ENCODE measurements around the gene ARL4D. TPM values are rescaled to one million over a fixed set of nuclear protein-coding genes. Genes with fewer than 3 reads are reported as not detected.
"Not testable (repeated sequence)": the region's sequence is repeated elsewhere in the genome, so short reads cannot be mapped to it uniquely, and the experiment has no call there.

ARL4D gene
- total RNA-seq, 2 donors from 2014 or later = 4.8 to 17.2 TPM

DNA sequence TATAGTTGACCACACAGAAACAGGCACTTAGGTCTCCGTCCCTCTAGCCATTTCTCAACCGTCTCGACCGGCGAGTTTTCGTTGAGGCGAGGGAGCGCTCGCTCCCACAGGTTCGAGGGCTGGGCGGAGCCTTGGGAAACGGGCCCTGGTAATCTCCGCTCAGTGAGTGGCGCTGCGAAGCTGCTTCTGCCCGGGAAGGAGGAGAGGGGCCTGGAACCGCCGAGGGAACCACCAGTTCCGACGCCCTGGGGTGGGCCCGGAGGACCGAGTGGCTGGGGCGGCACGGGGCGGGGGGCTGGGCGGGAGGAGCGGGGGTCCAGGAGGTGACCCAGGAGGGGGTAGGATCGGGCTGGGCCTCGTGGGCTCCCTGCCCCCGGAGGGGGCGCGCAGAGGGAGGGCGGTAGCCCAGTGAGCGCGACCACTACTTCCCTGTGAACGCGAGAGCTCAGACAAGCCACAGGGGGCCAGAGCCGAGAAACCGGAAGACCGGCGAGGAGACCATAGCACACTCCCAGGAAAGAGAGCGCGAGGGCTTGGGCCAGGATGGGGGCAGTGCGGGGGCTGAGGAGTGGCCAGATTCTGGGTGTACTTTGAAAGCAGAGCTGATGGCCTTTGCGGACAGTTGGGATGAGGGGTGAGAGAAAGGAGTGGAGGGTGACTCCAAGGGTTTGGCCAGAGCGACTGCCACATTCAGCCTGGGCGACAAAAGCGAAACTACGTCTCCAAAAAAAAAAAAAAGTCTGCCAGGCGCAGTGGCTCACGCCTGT, 29.9 kb upstream of the ARL4D start:
- H3K4me3 ChIP-seq = peak overlapping the region; percentile 44 to 52
- no peaks in the 10 kb centered on the region for H3K36me3 ChIP-seq
- peak; percentile 76 for DNase-seq (ENCODE audit: low spot score)
- H3K4me1 ChIP-seq (replicated peaks) = no peaks in the 10 kb centered on the region
- 2% methylated on average over 34 of the region's 51 CpGs for WGBS
- intact Hi-C loops (cut with DNase I) = loop anchor here (1.0 kb wide), 1 partner anchor 19 kb away; no protein-coding TSS in a partner anchor
- peak; percentile 39 for TF ChIP-seq POLR2AphosphoS5 (IDR thresholded peaks at IDR 0.05)
- TF ChIP-seq, protein P1, sequence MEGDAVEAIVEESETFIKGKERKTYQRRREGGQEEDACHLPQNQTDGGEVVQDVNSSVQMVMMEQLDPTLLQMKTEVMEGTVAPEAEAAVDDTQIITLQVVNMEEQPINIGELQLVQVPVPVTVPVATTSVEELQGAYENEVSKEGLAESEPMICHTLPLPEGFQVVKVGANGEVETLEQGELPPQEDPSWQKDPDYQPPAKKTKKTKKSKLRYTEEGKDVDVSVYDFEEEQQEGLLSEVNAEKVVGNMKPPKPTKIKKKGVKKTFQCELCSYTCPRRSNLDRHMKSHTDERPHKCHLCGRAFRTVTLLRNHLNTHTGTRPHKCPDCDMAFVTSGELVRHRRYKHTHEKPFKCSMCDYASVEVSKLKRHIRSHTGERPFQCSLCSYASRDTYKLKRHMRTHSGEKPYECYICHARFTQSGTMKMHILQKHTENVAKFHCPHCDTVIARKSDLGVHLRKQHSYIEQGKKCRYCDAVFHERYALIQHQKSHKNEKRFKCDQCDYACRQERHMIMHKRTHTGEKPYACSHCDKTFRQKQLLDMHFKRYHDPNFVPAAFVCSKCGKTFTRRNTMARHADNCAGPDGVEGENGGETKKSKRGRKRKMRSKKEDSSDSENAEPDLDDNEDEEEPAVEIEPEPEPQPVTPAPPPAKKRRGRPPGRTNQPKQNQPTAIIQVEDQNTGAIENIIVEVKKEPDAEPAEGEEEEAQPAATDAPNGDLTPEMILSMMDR (IDR thresholded peaks at IDR 0.05) = no peak
- peak; percentile 45 for TF ChIP-seq POLR2A (IDR thresholded peaks at IDR 0.05)
- peak overlapping the region; percentile 100 for H3K27ac ChIP-seq
- no peaks in the 10 kb centered on the region for H3K9me3 ChIP-seq
- no peaks in the 10 kb centered on the region for H3K27me3 ChIP-seq (replicated peaks; ENCODE audit: insufficient read depth)

DNA sequence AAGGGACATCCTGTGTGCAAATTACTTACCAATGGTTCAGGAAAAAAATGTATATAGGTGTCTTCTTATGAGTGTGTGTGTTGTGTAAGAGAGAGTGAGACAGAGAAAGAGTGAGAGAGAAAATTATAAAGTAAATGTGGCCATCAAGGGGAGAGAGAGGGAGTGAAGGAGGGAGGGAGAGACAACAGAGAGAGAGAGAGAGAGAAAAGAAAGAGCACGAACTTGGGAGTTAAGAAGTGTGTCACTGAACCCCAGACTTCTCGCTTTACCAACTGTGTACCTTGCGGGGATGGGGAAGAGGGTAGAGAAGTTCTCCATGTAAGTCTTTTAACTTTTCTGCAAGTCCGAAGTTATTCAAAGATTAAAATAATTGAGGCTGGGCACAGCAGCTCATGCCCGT, 28.8 kb upstream of the ARL4D start:
- 88% methylated on average over 5 of the region's 5 CpGs for WGBS
- no peaks in the 10 kb centered on the region for H3K27me3 ChIP-seq (replicated peaks; ENCODE audit: insufficient read depth)
- no peaks in the 10 kb centered on the region for H3K4me1 ChIP-seq (replicated peaks)
- no peak for DNase-seq (ENCODE audit: low spot score)
- H3K4me3 ChIP-seq = no peak overlapping the region
- peak overlapping the region; percentile 100 for H3K27ac ChIP-seq
- intact Hi-C loops (cut with DNase I) = no loop called here
- TF ChIP-seq POLR2A (IDR thresholded peaks at IDR 0.05) (no peak), POLR2AphosphoS5 (IDR thresholded peaks at IDR 0.05) (no peak)
- TF ChIP-seq, protein P1 (IDR thresholded peaks at IDR 0.05) = no peak
- H3K36me3 ChIP-seq = no peaks in the 10 kb centered on the region
- no peaks in the 10 kb centered on the region for H3K9me3 ChIP-seq

DNA sequence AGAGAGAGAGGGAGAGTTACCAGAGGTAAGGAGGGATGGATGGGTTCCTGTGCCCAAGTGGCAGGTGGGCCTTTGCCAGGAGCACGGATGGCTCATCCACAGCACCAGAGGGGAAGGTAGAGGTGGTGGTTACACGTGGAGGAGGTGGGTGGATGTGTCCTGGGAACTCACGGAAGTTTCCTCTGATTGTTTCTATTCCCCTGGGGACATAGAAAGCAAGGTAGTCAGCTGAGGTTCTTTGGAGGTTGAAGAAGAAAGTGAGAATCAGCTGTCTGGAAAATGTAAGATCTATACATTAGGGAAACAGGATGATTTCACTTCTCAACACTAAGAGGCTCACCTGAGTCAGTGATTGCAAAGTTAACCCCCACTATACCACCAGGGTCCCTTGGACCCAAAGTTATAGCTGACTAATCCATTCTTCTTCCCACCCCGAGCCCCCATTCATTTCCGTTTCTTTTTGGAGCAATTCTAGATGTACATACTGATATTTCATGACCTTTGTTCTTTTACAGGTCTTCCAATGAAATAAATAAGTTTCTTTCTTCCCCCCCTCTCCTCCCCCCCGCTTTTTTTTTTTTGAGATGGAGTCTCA, 27.5 kb upstream of the ARL4D start:
- 51% methylated on average over 6 of the region's 6 CpGs for WGBS

DNA sequence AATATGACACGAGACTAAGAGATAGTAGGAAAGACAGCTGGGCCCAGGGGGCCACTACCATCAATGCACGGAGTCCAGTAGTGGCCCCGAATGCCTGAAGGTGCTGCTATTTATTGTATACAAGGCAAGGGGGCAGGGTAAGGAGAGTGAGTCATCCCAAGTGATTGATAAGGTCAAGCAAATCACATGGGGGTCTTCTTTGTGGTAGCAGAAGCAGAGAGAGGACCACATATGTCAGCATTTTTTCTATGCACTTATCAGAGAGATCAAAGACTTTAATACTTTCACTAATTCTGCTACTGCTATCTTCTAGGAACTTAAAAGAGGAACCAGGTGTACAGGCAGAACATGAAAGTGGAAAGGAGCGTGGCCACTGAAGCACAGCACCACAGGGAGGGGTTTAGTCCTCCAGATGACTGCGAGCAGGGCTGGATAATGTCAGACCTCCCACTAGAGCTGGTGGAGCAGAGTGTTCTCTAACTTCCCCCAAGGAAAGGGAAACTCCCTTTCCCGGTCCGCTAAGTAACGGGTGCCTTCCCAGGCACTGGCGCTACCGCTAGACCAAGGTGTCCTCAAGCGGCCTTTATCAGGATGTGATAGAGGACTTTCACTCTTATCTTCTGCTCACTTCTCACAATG, 26.4 kb upstream of the ARL4D start:
- H3K27ac ChIP-seq = no peak overlapping the region
- no peaks in the 10 kb centered on the region for H3K36me3 ChIP-seq
- no peak for DNase-seq (ENCODE audit: low spot score)
- 73% methylated on average over 11 of the region's 11 CpGs for WGBS
- TF ChIP-seq POLR2AphosphoS5 (IDR thresholded peaks at IDR 0.05) (no peak), POLR2A (IDR thresholded peaks at IDR 0.05) (no peak)
- TF ChIP-seq, protein P1 (IDR thresholded peaks at IDR 0.05) = no peak
- no peak overlapping the region for H3K4me3 ChIP-seq
- intact Hi-C loops (cut with DNase I) = no loop called here
- H3K27me3 ChIP-seq (replicated peaks; ENCODE audit: insufficient read depth) = no peaks in the 10 kb centered on the region
- H3K4me1 ChIP-seq (replicated peaks) = no peaks in the 10 kb centered on the region
- H3K9me3 ChIP-seq = no peaks in the 10 kb centered on the region

More for the DNA sequence above, 27.5 kb upstream of the ARL4D start:
- H3K9me3 ChIP-seq = no peaks in the 10 kb centered on the region
- H3K4me3 ChIP-seq = no peak overlapping the region
- H3K27me3 ChIP-seq (replicated peaks; ENCODE audit: insufficient read depth) = no peaks in the 10 kb centered on the region
- H3K36me3 ChIP-seq = no peaks in the 10 kb centered on the region
- DNase-seq (ENCODE audit: low spot score) = no peak
- intact Hi-C loops (cut with DNase I) = no loop called here
- no peak overlapping the region for H3K27ac ChIP-seq
- TF ChIP-seq POLR2A (IDR thresholded peaks at IDR 0.05) = no peak
- H3K4me1 ChIP-seq (replicated peaks) = no peaks in the 10 kb centered on the region

DNA sequence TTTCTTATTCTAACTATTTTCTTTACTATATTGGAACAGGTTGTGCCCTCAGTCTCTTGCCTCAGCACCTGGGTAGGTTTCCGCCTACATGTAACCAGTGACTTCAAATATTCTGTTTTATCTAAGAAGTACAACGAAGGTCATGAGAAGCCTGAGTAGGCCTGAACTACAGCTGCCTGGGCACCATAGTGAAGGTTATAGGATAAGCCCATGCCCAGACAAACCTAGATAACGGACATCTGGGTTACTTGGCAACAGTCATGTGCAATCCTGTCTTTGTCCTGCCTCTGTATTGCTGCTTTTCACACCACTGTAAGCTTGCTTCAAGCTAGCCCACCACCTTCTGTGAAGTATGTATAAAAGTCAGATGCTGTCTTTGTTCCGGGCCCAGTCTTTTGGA, 25.4 kb upstream of the ARL4D start:
- H3K27me3 ChIP-seq (replicated peaks; ENCODE audit: insufficient read depth) = no peaks in the 10 kb centered on the region
- no peaks in the 10 kb centered on the region for H3K4me1 ChIP-seq (replicated peaks)
- 94% methylated on average over 4 of the region's 4 CpGs for WGBS
- TF ChIP-seq POLR2A (IDR thresholded peaks at IDR 0.05) = no peak
- TF ChIP-seq POLR2AphosphoS5 (IDR thresholded peaks at IDR 0.05) = no peak
- TF ChIP-seq, protein P1 (IDR thresholded peaks at IDR 0.05) = no peak
- no peak for DNase-seq (ENCODE audit: low spot score)
- H3K9me3 ChIP-seq = no peaks in the 10 kb centered on the region
- H3K27ac ChIP-seq = no peak overlapping the region
- intact Hi-C loops (cut with DNase I) = no loop called here
- no peak overlapping the region for H3K4me3 ChIP-seq
- H3K36me3 ChIP-seq = no peaks in the 10 kb centered on the region

DNA sequence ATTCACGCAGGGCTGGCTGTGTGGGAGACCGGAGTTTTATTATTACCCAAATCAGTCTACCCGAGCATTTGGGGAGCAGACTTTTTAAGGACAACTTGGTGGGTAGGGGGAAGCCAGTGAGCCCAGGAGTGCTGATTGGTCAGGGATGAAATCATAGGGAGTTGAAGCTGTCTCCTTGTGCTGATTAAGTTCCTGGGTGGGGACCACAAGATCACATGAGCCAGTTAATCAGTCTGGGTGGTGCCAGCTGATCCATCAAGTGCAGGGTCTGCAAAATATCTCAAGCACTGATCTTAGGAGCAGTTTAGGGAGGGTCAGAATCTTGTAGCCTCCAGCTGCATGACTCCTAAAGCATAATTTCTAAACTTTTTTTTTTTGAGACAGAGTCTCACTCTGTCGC, 22.9 kb upstream of the ARL4D start:
- H3K9me3 ChIP-seq; intact Hi-C loops (cut with DNase I); H3K27ac ChIP-seq; H3K4me3 ChIP-seq; DNase-seq (ENCODE audit: low spot score); H3K27me3 ChIP-seq (replicated peaks; ENCODE audit: insufficient read depth); H3K4me1 ChIP-seq (replicated peaks); H3K36me3 ChIP-seq: not testable (repeated sequence)
- WGBS = 92% methylated on average over 4 of the region's 4 CpGs
